Progenitor cell of endocrine pancreas (in vitro differentiated cells): ENCODE measurements around the gene STARD7. TPM values are rescaled to one million over a fixed set of nuclear protein-coding genes. Genes with fewer than 3 reads are reported as not detected.

Experiments
- DNase-seq: peaks from one replicate; pipeline ENCODE4 v3.0.0; 2021; ENCODE audit warnings: low spot score; ENCODE audit not compliant: unreplicated experiment
- H3K27ac Mint-ChIP-seq: 2 replicates; pipeline ENCODE4 v1.8.0; 2021; ENCODE audit warnings: mild to moderate bottlenecking, moderate library complexity, mixed read lengths
- H3K27me3 Mint-ChIP-seq: 2 replicates; pipeline ENCODE4 v1.8.0; 2021; ENCODE audit warnings: mixed read lengths
- H3K36me3 Mint-ChIP-seq: 2 replicates; pipeline ENCODE4 v1.8.0; 2022; ENCODE audit warnings: mixed read lengths; ENCODE audit not compliant: insufficient read depth
- H3K4me1 Mint-ChIP-seq: 2 replicates; pipeline ENCODE4 v1.8.0; 2021; ENCODE audit warnings: low read depth, mixed read lengths
- H3K4me3 Mint-ChIP-seq: 2 replicates; pipeline ENCODE4 v1.8.0; 2021; ENCODE audit warnings: low read depth, mild to moderate bottlenecking, moderate library complexity, mixed read lengths
- H3K9me3 Mint-ChIP-seq: 2 replicates; pipeline ENCODE4 v1.8.0; 2021; ENCODE audit warnings: low read depth, mixed read lengths
- total RNA-seq: library from RNA; stranded (reverse); gene quantifications from 2 replicates; pipeline ENCODE4 v1.2.1, GENCODE V29; 2021
- TF ChIP-seq, protein P1 (sequence below): fragments of 200-600 bp; sonication (generic); IDR thresholded peaks from one replicate; pipeline ENCODE4 v1.5.0; 2021; ENCODE audit warnings: antibody characterized with exemption, mild to moderate bottlenecking; ENCODE audit not compliant: unreplicated experiment

Gene STARD7
- total RNA-seq, 1 donor from 2014 or later = 118 TPM

GRCh38 chr2:96247896-96248295 is 39.3 kb upstream of the STARD7 start:
- peaks cover 8% of the 10 kb centered on the region for H3K36me3 Mint-ChIP-seq
- H3K27ac Mint-ChIP-seq = no peak overlapping the region

GRCh38 chr2:96247009-96247408 is 38.4 kb upstream of the STARD7 start:
- Mint-ChIP-seq H3K27me3 (no peaks in the 10 kb centered on the region), H3K9me3 (no peaks in the 10 kb centered on the region), H3K4me3 (no peak overlapping the region), H3K27ac (no peak overlapping the region), H3K36me3 (peaks cover 4% of the 10 kb centered on the region), H3K4me1 (peaks cover 7% of the 10 kb centered on the region)
- TF ChIP-seq, protein P1, sequence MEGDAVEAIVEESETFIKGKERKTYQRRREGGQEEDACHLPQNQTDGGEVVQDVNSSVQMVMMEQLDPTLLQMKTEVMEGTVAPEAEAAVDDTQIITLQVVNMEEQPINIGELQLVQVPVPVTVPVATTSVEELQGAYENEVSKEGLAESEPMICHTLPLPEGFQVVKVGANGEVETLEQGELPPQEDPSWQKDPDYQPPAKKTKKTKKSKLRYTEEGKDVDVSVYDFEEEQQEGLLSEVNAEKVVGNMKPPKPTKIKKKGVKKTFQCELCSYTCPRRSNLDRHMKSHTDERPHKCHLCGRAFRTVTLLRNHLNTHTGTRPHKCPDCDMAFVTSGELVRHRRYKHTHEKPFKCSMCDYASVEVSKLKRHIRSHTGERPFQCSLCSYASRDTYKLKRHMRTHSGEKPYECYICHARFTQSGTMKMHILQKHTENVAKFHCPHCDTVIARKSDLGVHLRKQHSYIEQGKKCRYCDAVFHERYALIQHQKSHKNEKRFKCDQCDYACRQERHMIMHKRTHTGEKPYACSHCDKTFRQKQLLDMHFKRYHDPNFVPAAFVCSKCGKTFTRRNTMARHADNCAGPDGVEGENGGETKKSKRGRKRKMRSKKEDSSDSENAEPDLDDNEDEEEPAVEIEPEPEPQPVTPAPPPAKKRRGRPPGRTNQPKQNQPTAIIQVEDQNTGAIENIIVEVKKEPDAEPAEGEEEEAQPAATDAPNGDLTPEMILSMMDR = no peak
- no peak for DNase-seq

More at GRCh38 chr2:96247896-96248295, 39.3 kb upstream of the STARD7 start:
- Mint-ChIP-seq H3K9me3 (no peaks in the 10 kb centered on the region), H3K4me3 (no peak overlapping the region), H3K4me1 (peaks cover 8% of the 10 kb centered on the region), H3K27me3 (no peaks in the 10 kb centered on the region)
- no peak for DNase-seq
- TF ChIP-seq, protein P1 = no peak

DNA sequence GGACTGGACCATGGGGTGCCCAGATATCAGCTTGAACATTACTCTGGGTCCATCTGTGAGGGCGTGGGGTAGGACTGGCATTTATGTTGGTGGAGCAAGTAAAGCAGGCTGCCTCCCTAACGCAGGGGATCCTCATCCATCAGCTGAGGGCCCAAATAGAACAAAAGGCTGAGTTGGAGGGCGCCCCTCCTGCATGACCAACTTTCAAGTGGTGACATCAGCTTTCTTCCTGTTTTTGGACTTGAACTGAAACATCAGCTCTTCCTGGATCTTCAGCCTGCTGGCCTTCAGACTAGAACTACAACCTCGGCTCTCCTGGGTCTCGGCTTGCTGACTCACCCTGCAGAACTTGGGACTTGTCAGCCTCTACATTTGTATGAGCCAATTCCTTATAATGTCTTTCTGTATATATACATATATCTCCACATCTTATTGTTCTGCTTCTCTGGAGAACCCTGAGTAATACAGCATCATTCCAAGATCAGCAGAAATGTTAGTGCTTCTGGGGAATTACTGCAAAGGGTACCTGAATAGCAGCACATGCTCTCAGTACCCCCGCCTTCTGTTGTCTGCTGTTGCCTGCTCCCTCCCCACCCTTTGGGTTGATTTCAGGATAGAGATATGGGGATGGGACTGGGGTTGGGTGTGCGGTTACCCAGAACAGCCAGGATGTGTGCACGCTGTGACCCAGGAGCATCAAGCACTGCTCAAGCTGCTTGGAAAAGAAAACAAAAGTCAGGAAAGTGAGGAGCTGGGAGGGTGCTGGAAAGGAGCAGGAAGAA is 37.2 kb upstream of the STARD7 start:
- Mint-ChIP-seq H3K27me3 (no peaks in the 10 kb centered on the region), H3K27ac (no peak overlapping the region)

DNA sequence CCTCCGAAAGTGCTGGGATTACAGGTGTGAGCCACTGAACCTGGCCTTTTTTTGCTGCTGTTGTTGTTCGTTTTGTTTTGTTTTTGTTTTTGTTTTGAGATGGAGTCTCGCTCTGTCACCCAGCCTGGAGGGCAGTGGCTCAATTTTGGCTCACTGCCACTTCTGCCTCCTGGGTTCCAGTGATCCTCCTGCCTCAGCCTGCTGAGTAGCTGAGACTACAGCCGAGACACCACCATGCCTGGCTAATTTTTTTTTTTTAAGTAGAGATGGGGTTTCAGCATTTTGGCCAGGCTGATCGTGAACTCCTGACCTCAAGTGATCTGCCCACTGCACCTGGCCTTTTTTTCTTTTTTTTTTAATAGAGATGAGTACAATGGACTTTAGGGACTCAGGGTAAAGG is 35.2 kb upstream of the STARD7 start:
- no peak overlapping the region for H3K4me3 Mint-ChIP-seq
- H3K27me3 Mint-ChIP-seq = no peaks in the 10 kb centered on the region

More for the DNA sequence above, 37.2 kb upstream of the STARD7 start:
- H3K36me3 Mint-ChIP-seq = peaks cover 2% of the 10 kb centered on the region
- H3K4me1 Mint-ChIP-seq = peaks cover 5% of the 10 kb centered on the region
- H3K4me3 Mint-ChIP-seq = no peak overlapping the region
- no peak for DNase-seq
- TF ChIP-seq, protein P1 = no peak
- H3K9me3 Mint-ChIP-seq = no peaks in the 10 kb centered on the region

DNA sequence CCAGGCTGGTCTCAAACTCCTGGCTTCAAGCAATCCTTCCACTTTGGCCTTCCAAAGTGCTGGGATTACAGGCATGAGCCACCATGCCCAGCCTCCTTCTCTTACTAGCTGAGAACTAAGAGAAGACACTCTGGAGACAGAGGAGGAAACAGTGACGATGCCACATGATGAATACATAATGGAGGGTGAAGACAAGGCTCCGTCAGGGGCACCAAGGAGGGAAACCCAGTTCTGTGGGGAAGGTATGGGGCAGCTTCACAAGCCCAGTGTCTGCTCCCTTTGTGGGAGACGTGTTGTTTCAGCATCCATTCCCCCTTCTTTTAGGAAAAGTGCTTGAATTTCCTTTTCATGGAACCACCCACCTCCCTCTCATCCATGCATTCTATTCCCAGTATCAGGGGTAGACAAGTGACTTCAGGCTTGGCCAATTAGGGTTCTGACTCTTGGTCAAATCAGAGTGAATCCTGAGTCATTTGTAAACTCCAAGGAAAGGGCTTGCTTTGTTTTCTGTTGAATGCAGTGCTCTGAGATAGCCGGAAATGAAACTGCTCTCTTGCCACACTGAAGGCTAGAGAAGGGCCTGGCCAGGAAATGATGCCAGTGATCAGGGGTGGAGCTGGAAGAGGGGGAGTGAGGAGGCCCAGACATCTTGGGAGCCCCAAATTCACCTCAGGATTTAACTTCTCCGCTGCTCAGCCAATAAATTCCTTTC is 33.4 kb upstream of the STARD7 start:
- H3K27ac Mint-ChIP-seq = no peak overlapping the region
- DNase-seq = no peak
- no peaks in the 10 kb centered on the region for H3K27me3 Mint-ChIP-seq

More for the DNA sequence above, 35.2 kb upstream of the STARD7 start:
- no peak for DNase-seq
- Mint-ChIP-seq H3K9me3 (no peaks in the 10 kb centered on the region), H3K36me3 (peaks cover 1% of the 10 kb centered on the region), H3K4me1 (peaks cover 5% of the 10 kb centered on the region), H3K27ac (no peak overlapping the region)
- TF ChIP-seq, protein P1 = no peak

More for the DNA sequence above, 33.4 kb upstream of the STARD7 start:
- no peaks in the 10 kb centered on the region for H3K9me3 Mint-ChIP-seq
- no peaks in the 10 kb centered on the region for H3K4me1 Mint-ChIP-seq
- H3K36me3 Mint-ChIP-seq = peaks cover 1% of the 10 kb centered on the region
- no peak overlapping the region for H3K4me3 Mint-ChIP-seq
- TF ChIP-seq, protein P1 = no peak
